ENCODE data around the gene UACA.

The UACA gene

DNA sequence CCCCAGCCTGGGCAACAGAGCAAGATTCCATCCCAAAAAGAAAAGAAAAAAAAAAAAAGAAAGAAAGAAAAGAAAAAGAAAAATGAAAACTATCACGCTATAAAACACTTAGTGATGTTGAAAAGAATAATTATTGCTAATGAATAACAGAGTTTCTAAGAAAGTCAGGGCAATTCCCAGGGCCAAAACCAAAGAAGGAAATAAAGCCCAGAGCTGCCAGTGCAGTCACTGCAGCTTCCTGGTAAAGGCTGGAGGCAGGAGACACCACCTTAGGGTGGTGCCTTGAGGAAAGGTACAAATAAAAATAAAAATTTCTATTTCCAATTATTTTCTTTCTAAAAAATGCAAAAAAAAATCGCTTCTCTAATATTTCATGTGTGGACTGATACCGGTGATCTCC is 19.7 kb upstream of the UACA start:
- no peak for DNase-seq (ENCODE audit: low spot score)

DNA sequence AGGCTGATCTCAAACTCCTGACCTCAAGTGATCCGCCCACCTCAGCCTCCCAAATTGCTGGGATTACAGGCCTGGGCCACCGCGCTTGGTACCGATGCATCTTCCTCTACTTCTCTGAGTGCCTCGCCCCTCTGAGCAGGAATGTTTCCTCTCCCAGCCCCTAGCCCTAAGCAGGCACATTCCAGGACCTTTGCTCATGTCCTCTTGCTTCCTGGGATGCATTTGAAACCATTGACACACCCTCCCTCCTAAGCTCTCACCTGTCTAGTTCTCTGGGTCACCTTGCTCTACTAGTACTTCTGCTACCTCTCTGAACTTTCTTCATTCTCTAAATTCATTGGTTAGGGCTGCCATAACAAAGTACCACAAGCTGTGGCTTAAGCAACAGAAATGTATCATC is 17.9 kb upstream of the UACA start:
- no peak for DNase-seq (ENCODE audit: low spot score)

GRCh38 chr15:70778258-70779076 is 15.1 kb upstream of the UACA start:
- DNase-seq (ENCODE audit: low spot score) = no peak

DNA sequence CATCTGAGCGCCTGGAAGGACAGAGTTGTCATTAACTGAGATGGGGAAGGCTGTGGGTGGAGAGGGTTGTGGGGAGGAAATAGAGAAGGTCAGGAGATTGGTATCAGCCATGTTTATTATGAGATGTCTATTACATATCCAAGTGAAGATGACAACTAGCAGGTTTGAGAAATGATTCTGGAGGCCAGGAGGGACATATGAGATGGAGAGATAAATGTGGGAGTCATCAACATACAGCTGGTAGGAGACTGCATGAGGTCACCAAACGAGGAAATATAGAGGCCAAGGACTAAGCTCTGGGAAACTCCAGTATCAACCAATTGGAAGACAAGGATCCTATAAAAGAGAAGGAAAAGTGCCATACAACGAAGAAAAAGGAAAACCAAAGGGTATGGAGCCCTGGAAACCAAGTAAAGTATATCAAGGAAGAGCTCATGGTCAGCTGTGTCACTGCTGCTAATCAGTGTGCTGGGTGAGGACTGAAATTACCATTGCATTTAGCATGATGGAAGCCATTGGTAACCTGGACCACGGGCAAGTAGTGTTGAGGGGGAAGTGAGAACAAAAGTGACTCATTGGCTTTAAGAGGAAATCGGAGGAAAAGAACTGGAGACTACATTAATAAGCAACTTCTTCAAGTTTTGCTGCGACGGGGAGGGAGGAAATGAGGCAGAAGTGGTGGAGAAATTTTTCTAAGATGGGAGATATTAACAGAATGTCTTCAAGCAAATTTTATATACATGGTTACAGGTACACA is 14.0 kb upstream of the UACA start:
- no peak for DNase-seq (ENCODE audit: low spot score)

- no peak for DNase-seq (ENCODE audit: low spot score)
Measured at GRCh38 chr15:70775160-70775559, 11.8 kb upstream of the UACA start.

- no peak for DNase-seq (ENCODE audit: low spot score)
Measured at GRCh38 chr15:70772402-70772801, 9.0 kb upstream of the UACA start.

DNA sequence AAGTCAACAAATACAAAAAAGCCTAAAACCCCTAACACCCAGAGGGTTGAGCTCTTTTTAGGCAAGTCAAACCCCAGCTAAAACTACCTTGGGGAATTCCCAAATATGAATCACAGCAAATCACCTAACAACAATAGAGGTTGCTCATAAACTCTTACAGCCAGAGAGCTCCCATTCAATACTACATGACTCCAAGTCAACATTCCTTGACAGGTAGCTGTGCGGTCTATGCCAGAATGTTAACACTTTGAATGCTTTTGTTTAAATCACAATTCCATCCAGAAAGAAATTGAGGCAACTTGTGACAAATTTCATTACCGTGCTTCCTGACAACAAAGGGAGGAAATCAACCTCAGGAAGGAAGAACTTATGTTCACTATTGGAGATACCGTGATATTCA is 7.5 kb upstream of the UACA start:
- DNase-seq (ENCODE audit: low spot score) = no peak

DNA sequence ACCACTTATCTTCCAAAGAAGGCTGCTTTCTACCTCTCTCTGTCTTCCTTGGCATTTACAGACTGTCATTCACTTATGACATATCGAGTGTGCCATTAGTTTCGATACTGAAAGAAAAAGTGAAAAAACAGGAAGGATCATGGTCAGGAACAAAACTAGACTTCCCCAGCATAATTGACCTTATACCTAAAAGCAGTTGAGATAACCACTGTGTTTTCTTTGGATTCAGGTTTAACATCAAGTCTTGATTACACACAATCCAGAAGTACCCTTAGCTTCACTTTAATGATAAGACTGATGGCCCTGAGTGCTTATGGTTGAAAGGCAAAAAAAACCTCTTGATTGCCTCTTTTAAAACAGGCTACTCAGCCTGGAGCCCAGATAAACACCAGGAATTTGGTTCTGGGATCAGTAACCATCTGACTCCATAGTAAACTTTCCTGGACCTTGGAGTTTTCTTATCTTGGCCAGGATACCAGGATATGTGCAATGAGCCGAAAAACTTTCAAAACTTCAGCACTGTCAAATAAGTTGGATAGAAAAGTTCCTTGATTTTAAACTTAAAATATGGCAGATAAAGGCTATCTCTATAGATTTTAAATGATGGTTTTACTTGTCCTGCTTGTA is 5.0 kb upstream of the UACA start:
- DNase-seq (ENCODE audit: low spot score) = no peak

- no peak for DNase-seq (ENCODE audit: low spot score)
Measured at GRCh38 chr15:70767667-70768066, 4.3 kb upstream of the UACA start.

GRCh38 chr15:70766597-70766996 is 3.2 kb upstream of the UACA start:
- DNase-seq (ENCODE audit: low spot score) = no peak

DNA sequence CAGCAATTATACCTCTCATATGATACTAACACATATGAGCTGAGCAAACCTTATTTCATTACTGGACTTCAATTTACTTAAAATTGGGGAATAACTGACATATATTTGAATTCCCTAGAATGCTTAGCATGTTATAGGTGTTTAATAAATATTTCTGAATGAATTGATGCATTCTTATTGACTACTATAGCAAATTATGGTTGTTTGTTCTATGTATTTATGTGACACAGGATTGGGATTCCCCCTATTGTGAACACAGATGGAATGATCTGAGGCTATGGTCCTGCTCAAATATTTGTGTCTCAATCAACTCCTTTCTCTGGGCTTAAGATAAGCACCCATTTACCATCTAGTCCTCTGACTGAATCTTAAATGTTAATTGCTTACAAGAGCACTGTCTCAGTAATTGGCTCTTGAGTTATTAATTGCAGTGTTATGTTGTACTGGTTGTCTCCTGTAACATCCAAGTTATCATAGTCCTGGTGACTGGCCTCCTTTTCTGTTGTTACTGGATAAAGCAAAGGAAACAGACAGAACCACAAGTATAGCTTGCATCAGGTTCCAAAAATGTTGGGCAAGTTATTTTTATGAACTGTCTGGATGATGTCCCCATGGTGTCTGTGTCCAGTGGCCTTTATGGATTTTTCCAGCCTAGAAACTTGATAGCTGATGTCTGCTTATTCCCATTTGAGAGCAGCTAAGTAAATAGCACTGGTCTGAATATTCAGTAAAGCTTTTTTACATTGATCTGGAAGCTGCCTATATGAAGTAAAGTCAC is 2.3 kb upstream of the UACA start:
- no peak for DNase-seq (ENCODE audit: low spot score)

DNA sequence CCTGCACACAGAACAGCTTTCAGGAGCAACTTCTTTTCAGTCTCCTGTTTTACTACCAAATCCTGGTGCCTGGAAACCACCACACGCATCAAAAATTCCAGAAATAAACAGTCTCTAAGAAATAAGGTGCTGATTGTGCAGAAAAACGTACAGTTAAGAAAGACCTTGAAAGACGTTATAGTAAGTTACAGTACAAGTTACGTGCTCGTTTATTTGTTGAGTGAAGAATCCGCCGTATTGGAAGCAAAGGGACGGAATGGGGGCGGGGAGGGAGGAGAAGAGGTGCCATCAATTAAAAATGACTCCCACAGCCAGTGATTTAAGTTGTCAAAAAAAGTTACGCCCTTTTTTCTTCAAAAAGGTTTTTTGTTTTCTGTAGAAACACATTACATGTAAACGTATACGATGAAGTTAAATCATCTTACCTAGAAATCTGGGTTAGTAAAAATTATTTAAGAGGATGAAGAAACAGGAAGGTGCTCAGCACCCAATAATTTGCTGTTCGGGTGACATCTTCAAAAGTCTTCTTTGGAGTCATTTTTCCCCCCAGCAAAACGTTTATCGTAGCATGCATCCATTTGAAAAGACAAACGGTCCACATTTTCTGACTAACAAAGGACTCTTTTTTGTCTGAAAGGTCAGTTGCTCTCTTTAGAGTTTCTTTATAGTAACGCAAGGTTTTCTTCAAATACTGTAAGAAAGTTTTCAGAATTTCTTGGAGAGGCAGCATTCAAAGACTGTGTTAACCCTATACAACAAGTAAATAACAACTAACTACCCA is 782 bp upstream of the UACA start:
- no peak for DNase-seq (ENCODE audit: low spot score)

GRCh38 chr15:70762469-70763119 is 764 bp downstream of the UACA start:
- no peak for DNase-seq (ENCODE audit: low spot score)

GRCh38 chr15:70761931-70762468 is 1.4 kb downstream of the UACA start:
- no peak for DNase-seq (ENCODE audit: low spot score)

DNA sequence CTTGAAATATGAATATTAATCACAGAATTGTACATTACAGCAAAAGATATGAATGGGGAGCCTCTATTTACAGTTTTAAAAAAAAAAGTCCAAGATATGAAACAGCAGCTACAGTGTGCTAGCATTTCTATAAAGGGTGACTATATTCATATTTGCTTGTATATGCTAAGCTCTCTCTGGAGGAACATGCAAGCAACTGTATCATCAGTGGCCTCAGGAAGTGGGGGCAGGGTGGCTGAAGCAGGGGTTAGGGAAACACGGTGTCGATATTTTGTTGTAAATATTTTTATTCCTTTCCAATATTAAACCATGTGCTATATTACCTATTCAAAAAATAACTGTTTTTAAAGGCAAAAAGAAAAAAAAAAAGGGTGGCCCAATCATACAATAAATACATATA is 2.3 kb downstream of the UACA start:
- DNase-seq (ENCODE audit: low spot score) = no peak

DNA sequence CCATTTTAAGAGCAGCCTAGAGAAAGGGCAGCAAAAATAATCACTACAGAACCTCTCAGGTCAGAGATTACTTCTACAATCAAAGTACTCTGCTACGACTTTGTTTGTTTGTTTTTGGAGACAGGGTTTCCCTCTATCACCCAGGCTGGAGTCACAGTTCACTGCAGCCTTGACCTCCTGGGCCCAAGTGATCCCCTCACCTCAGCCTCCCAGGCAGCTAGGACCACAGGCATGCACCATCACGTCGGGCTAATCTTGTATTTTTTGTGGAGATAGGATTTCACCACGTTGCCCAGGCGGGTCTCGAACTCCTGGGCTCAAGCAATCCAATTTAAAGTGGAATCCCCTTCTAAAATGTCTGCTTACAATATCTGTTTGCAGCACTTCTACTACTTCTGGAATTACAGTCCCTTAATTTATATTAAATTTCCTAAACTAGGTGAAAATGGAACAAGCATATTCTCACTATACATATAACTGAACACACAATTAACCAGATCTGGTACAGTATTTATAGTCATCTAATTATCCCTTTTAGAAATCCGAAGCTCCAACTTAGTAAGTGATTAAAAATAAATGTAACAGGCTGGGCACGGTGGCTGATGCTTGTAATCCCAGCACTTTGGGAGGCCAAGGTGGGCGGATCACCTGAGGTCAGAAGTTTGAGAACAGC is 4.4 kb downstream of the UACA start:
- DNase-seq (ENCODE audit: low spot score) = no peak

- DNase-seq (ENCODE audit: low spot score) = no peak
Measured at GRCh38 chr15:70757627-70758026, 5.7 kb downstream of the UACA start.

DNA sequence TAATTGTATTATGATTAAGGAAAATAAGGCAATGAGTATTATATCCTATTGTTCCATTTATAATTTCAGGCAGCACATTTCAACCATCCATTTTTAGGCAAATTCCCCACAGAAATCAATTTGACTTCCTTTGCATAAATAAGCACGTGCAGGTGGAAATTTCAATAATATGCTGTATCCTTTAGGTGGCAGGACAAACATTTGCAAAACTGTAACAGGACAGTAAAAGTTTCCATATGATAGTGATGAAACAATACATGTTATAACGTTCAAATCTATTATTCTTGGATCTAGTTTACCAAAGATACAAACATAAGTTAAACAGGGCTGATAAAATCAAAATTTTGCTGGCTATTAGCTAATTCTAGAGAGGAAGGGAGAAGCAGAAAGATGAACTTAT is 8.5 kb downstream of the UACA start:
- no peak for DNase-seq (ENCODE audit: low spot score)

- no peak for DNase-seq (ENCODE audit: low spot score)
Measured at GRCh38 chr15:70753101-70753829, 10.1 kb downstream of the UACA start.

All from CD4-positive, alpha-beta T cell treated with Interleukin-6 at 100 ng/mL for 8 hours (primary cell).